ENCODE results near the gene ANKRD23. TPM values are rescaled to one million over a fixed set of nuclear protein-coding genes. Genes with fewer than 3 reads are reported as not detected.
"Not testable (repeated sequence)": the region's sequence is repeated elsewhere in the genome, so short reads cannot be mapped to it uniquely, and the experiment has no call there.

The ANKRD23 gene
- total and polyA plus RNA-seq, 4 donors, result 2.6 to 14.4 (median 7.8) TPM

- H3K4me3 ChIP-seq (ENCODE audit: low read depth, low read length), result no peak overlapping the region
- no peaks in the 10 kb centered on the region for H3K9me3 ChIP-seq (ENCODE audit: control insufficient read depth, insufficient read depth, low read length)
- no peak for DNase-seq (ENCODE audit: low read depth in 4 of 6, low spot score in 6 of 6)
- WGBS (ENCODE audit: insufficient coverage), result 79% methylated on average over 9 of the region's 10 CpGs
- H3K36me3 ChIP-seq (ENCODE audit: control insufficient read depth, insufficient read depth, low read length), result peaks cover 63% of the 10 kb centered on the region
- no peaks in the 10 kb centered on the region for H3K27me3 ChIP-seq (ENCODE audit: control insufficient read depth, insufficient read depth, low read length)
- H3K27ac ChIP-seq (ENCODE audit: low read depth, low read length), result no peak overlapping the region
- peaks cover 10% of the 10 kb centered on the region for H3K4me1 ChIP-seq (ENCODE audit: control insufficient read depth, insufficient read depth, low read length)
Measured at GRCh38 chr2:96801786-96802595, 41.8 kb downstream of the ANKRD23 start.

- no peak overlapping the region for H3K4me3 ChIP-seq (ENCODE audit: low read depth, low read length)
- H3K9me3 ChIP-seq (ENCODE audit: control insufficient read depth, insufficient read depth, low read length), result no peaks in the 10 kb centered on the region
- no peaks in the 10 kb centered on the region for H3K27me3 ChIP-seq (ENCODE audit: control insufficient read depth, insufficient read depth, low read length)
- no peak overlapping the region for H3K27ac ChIP-seq (ENCODE audit: low read depth, low read length)
- WGBS (ENCODE audit: insufficient coverage), result 43% methylated on average over 15 of the region's 15 CpGs
- peak in 4 of 6 donors; percentile 31 to 86 (median 58) for DNase-seq (ENCODE audit: low read depth in 4 of 6, low spot score in 6 of 6)
- H3K4me1 ChIP-seq (ENCODE audit: control insufficient read depth, insufficient read depth, low read length), result peaks cover 10% of the 10 kb centered on the region
- peaks cover 64% of the 10 kb centered on the region for H3K36me3 ChIP-seq (ENCODE audit: control insufficient read depth, insufficient read depth, low read length)
Measured at GRCh38 chr2:96801005-96801785, 42.6 kb downstream of the ANKRD23 start.

GRCh38 chr2:96800061-96801004 is 43.5 kb downstream of the ANKRD23 start:
- 89% methylated on average over 27 of the region's 27 CpGs for whole genome bisulfite sequencing (ENCODE audit: insufficient coverage)
- no peak overlapping the region for H3K27ac ChIP-seq (ENCODE audit: low read depth, low read length)
- H3K4me1 ChIP-seq (ENCODE audit: control insufficient read depth, insufficient read depth, low read length), result peaks cover 10% of the 10 kb centered on the region
- H3K9me3 ChIP-seq (ENCODE audit: control insufficient read depth, insufficient read depth, low read length), result no peaks in the 10 kb centered on the region
- DNase-seq (ENCODE audit: low read depth in 4 of 6, low spot score in 6 of 6), result no peak
- no peak overlapping the region for H3K4me3 ChIP-seq (ENCODE audit: low read depth, low read length)
- peaks cover 64% of the 10 kb centered on the region for H3K36me3 ChIP-seq (ENCODE audit: control insufficient read depth, insufficient read depth, low read length)
- H3K27me3 ChIP-seq (ENCODE audit: control insufficient read depth, insufficient read depth, low read length), result no peaks in the 10 kb centered on the region

- 90% methylated on average over 8 of the region's 8 CpGs for WGBS (ENCODE audit: insufficient coverage)
- H3K27me3 ChIP-seq (ENCODE audit: control insufficient read depth, insufficient read depth, low read length), result no peaks in the 10 kb centered on the region
- peaks cover 10% of the 10 kb centered on the region for H3K4me1 ChIP-seq (ENCODE audit: control insufficient read depth, insufficient read depth, low read length)
- no peak overlapping the region for H3K4me3 ChIP-seq (ENCODE audit: low read depth, low read length)
- no peak overlapping the region for H3K27ac ChIP-seq (ENCODE audit: low read depth, low read length)
- H3K9me3 ChIP-seq (ENCODE audit: control insufficient read depth, insufficient read depth, low read length), result no peaks in the 10 kb centered on the region
- H3K36me3 ChIP-seq (ENCODE audit: control insufficient read depth, insufficient read depth, low read length), result peaks cover 64% of the 10 kb centered on the region
- no peak for DNase-seq (ENCODE audit: low read depth in 4 of 6, low spot score in 6 of 6)
Measured at GRCh38 chr2:96799623-96799935, 44.2 kb downstream of the ANKRD23 start.

- H3K4me1 ChIP-seq (ENCODE audit: control insufficient read depth, insufficient read depth, low read length), result peaks cover 10% of the 10 kb centered on the region
- WGBS (ENCODE audit: insufficient coverage), result 92% methylated on average over 20 of the region's 23 CpGs
- H3K27ac ChIP-seq (ENCODE audit: low read depth, low read length), result no peak overlapping the region
- peaks cover 61% of the 10 kb centered on the region for H3K36me3 ChIP-seq (ENCODE audit: control insufficient read depth, insufficient read depth, low read length)
- DNase-seq (ENCODE audit: low read depth in 4 of 6, low spot score in 6 of 6), result no peak
- no peaks in the 10 kb centered on the region for H3K9me3 ChIP-seq (ENCODE audit: control insufficient read depth, insufficient read depth, low read length)
- H3K27me3 ChIP-seq (ENCODE audit: control insufficient read depth, insufficient read depth, low read length), result no peaks in the 10 kb centered on the region
- H3K4me3 ChIP-seq (ENCODE audit: low read depth, low read length), result no peak overlapping the region
Measured at GRCh38 chr2:96798733-96799622, 44.8 kb downstream of the ANKRD23 start.

GRCh38 chr2:96797066-96797625 is 46.7 kb downstream of the ANKRD23 start:
- Histone ChIP-seq H3K27me3 (ENCODE audit: control insufficient read depth, insufficient read depth, low read length) (no peaks in the 10 kb centered on the region), H3K36me3 (ENCODE audit: control insufficient read depth, insufficient read depth, low read length) (peaks cover 52% of the 10 kb centered on the region), H3K27ac (ENCODE audit: low read depth, low read length) (no peak overlapping the region), H3K9me3 (ENCODE audit: control insufficient read depth, insufficient read depth, low read length) (no peaks in the 10 kb centered on the region), H3K4me3 (ENCODE audit: low read depth, low read length) (no peak overlapping the region), H3K4me1 (ENCODE audit: control insufficient read depth, insufficient read depth, low read length) (peaks cover 10% of the 10 kb centered on the region)
- no peak for DNase-seq (ENCODE audit: low read depth in 4 of 6, low spot score in 6 of 6)
- 94% methylated on average over 23 of the region's 23 CpGs for WGBS (ENCODE audit: insufficient coverage)

- H3K27ac ChIP-seq (ENCODE audit: low read depth, low read length); H3K9me3 ChIP-seq (ENCODE audit: control insufficient read depth, insufficient read depth, low read length); DNase-seq (ENCODE audit: low read depth in 4 of 6, low spot score in 6 of 6); H3K27me3 ChIP-seq (ENCODE audit: control insufficient read depth, insufficient read depth, low read length); H3K4me1 ChIP-seq (ENCODE audit: control insufficient read depth, insufficient read depth, low read length); H3K4me3 ChIP-seq (ENCODE audit: low read depth, low read length): not testable (repeated sequence)
- H3K36me3 ChIP-seq (ENCODE audit: control insufficient read depth, insufficient read depth, low read length), result peaks cover 46% of the 10 kb centered on the region
- 92% methylated on average over 2 of the region's 6 CpGs for WGBS (ENCODE audit: insufficient coverage)
Measured at GRCh38 chr2:96796497-96796896, 47.3 kb downstream of the ANKRD23 start.

- Histone ChIP-seq H3K4me3 (ENCODE audit: low read depth, low read length) (no peak overlapping the region), H3K27ac (ENCODE audit: low read depth, low read length) (no peak overlapping the region), H3K27me3 (ENCODE audit: control insufficient read depth, insufficient read depth, low read length) (no peaks in the 10 kb centered on the region), H3K36me3 (ENCODE audit: control insufficient read depth, insufficient read depth, low read length) (peaks cover 32% of the 10 kb centered on the region), H3K9me3 (ENCODE audit: control insufficient read depth, insufficient read depth, low read length) (no peaks in the 10 kb centered on the region), H3K4me1 (ENCODE audit: control insufficient read depth, insufficient read depth, low read length) (no peaks in the 10 kb centered on the region)
- WGBS (ENCODE audit: insufficient coverage), result 80% methylated on average over 4 of the region's 6 CpGs
- no peak for DNase-seq (ENCODE audit: low read depth in 4 of 6, low spot score in 6 of 6)
Measured at GRCh38 chr2:96795076-96795475, 48.7 kb downstream of the ANKRD23 start.

Measured in spinal cord (tissue), 10 donors.